Neural progenitor cell (in vitro differentiated cells): ENCODE data around the gene ATXN7L2.

Experiments used
- EZH2phosphoT487 ChIP-seq: fragments of 200-600 bp; sonication (generic); IDR thresholded peaks from 2 replicates; pipeline ENCODE4 v1.6.1; 2017; ENCODE audit warnings: antibody characterized with exemption
- TF ChIP-seq, protein P1 (sequence below): fragments of 200-600 bp; sonication (generic); IDR thresholded peaks from 2 replicates; pipeline ENCODE4 v1.5.1; 2017; ENCODE audit warnings: antibody characterized with exemption, mild to moderate bottlenecking

GRCh38 chr1:109513110-109513710 is 29.5 kb downstream of the ATXN7L2 start:
- TF ChIP-seq, protein P1, sequence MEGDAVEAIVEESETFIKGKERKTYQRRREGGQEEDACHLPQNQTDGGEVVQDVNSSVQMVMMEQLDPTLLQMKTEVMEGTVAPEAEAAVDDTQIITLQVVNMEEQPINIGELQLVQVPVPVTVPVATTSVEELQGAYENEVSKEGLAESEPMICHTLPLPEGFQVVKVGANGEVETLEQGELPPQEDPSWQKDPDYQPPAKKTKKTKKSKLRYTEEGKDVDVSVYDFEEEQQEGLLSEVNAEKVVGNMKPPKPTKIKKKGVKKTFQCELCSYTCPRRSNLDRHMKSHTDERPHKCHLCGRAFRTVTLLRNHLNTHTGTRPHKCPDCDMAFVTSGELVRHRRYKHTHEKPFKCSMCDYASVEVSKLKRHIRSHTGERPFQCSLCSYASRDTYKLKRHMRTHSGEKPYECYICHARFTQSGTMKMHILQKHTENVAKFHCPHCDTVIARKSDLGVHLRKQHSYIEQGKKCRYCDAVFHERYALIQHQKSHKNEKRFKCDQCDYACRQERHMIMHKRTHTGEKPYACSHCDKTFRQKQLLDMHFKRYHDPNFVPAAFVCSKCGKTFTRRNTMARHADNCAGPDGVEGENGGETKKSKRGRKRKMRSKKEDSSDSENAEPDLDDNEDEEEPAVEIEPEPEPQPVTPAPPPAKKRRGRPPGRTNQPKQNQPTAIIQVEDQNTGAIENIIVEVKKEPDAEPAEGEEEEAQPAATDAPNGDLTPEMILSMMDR = no peak
- no peak for TF ChIP-seq EZH2phosphoT487
